Nephron progenitor cell (in vitro differentiated cells): ENCODE data around the gene TFEB.
A peak's percentile ranks its signal among the peaks of the same experiment; 100 is the strongest.

Source experiments
- DNase-seq: peaks from one replicate; pipeline ENCODE4 v3.0.0; 2021
- H3K27ac Mint-ChIP-seq: 2 replicates; pipeline ENCODE4 v1.8.0; 2021; ENCODE audit warnings: mild to moderate bottlenecking, moderate library complexity, mixed read lengths
- H3K27me3 Mint-ChIP-seq: 2 replicates; pipeline ENCODE4 v1.8.0; 2021; ENCODE audit warnings: mild to moderate bottlenecking, low read depth, mixed read lengths; ENCODE audit not compliant: poor library complexity
- H3K36me3 Mint-ChIP-seq: 2 replicates; pipeline ENCODE4 v1.8.0; 2021; ENCODE audit warnings: low read depth, mixed read lengths
- H3K4me1 Mint-ChIP-seq: 2 replicates; pipeline ENCODE4 v1.8.0; 2021; ENCODE audit warnings: mixed read lengths
- H3K4me3 Mint-ChIP-seq: 2 replicates; pipeline ENCODE4 v1.8.0; 2021; ENCODE audit warnings: mild to moderate bottlenecking, moderate library complexity, mixed read lengths
- H3K9me3 Mint-ChIP-seq: 2 replicates; pipeline ENCODE4 v1.8.0; 2021; ENCODE audit warnings: mild to moderate bottlenecking, moderate library complexity, mixed read lengths
- CTCF ChIP-seq: fragments of 200-600 bp; sonication (generic); IDR thresholded peaks from 2 replicates; pipeline ENCODE4 v1.5.0; 2021; ENCODE audit warnings: antibody characterized with exemption

The TFEB gene

DNA sequence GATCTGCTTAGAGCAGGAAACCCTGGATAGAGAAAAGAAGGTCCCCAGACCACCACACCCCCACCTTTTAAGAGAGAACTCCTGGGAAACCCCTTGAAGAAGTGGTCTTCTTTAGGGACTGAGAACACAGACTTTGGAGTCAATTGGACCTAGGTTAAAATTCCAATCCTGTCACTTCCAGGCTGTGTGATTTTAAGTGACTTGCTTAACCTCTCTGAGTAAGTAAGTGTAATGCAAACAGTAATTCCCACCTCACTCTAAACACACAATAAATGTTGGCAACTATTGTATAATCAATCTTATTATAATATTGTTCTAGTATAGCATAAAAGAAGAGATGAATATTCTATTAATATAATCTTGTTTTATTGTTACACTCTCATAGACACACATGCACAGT is 3.3 kb downstream of the TFEB start:
- H3K4me3 Mint-ChIP-seq: peak overlapping the region; percentile 1
- H3K27me3 Mint-ChIP-seq: peaks cover 24% of the 10 kb centered on the region
- no peaks in the 10 kb centered on the region for H3K36me3 Mint-ChIP-seq
- no peaks in the 10 kb centered on the region for H3K9me3 Mint-ChIP-seq
- peaks cover 26% of the 10 kb centered on the region for H3K4me1 Mint-ChIP-seq
- no peak overlapping the region for H3K27ac Mint-ChIP-seq
- no peak for DNase-seq
- no peak for TF ChIP-seq CTCF

- TF ChIP-seq CTCF: no peak
- peaks cover 24% of the 10 kb centered on the region for H3K4me1 Mint-ChIP-seq
Observed at GRCh38 chr6:41731561-41732086, 3.8 kb downstream of the TFEB start.

GRCh38 chr6:41730531-41731436 is 4.6 kb downstream of the TFEB start:
- DNase-seq: no peak
- Mint-ChIP-seq H3K9me3 (no peaks in the 10 kb centered on the region), H3K27ac (no peak overlapping the region)

More at GRCh38 chr6:41731561-41732086, 3.8 kb downstream of the TFEB start:
- no peak for DNase-seq
- peaks cover 24% of the 10 kb centered on the region for H3K27me3 Mint-ChIP-seq
- H3K27ac Mint-ChIP-seq: no peak overlapping the region
- no peaks in the 10 kb centered on the region for H3K36me3 Mint-ChIP-seq
- H3K9me3 Mint-ChIP-seq: no peaks in the 10 kb centered on the region
- no peak overlapping the region for H3K4me3 Mint-ChIP-seq

DNA sequence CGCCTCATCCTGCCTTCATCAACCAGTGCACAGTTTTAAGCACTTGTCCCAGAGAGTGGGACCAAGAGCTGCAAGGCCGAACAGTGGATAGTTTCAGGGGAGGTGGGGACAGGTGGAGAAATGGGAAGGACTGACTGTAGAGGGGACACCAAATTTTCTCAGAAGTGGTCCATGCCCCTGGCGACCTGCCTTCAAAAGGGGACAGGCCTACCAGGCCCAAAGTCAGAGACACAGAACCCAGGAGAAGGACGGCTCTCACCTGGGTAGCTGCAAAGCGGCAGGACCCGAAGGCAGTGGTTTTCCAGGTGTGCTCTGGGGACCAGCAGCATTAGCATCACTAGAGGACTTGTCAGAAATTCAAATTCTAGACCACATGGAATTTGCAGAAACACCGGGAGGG is 5.8 kb downstream of the TFEB start:
- DNase-seq: no peak
- no peak for TF ChIP-seq CTCF
- no peak overlapping the region for H3K27ac Mint-ChIP-seq
- peaks cover 24% of the 10 kb centered on the region for H3K27me3 Mint-ChIP-seq
- no peak overlapping the region for H3K4me3 Mint-ChIP-seq
- H3K36me3 Mint-ChIP-seq: no peaks in the 10 kb centered on the region
- H3K9me3 Mint-ChIP-seq: no peaks in the 10 kb centered on the region
- peaks cover 18% of the 10 kb centered on the region for H3K4me1 Mint-ChIP-seq

More at GRCh38 chr6:41730531-41731436, 4.6 kb downstream of the TFEB start:
- TF ChIP-seq CTCF: no peak
- no peaks in the 10 kb centered on the region for H3K36me3 Mint-ChIP-seq
- H3K4me3 Mint-ChIP-seq: no peak overlapping the region
- peaks cover 24% of the 10 kb centered on the region for H3K27me3 Mint-ChIP-seq
- H3K4me1 Mint-ChIP-seq: peaks cover 16% of the 10 kb centered on the region

DNA sequence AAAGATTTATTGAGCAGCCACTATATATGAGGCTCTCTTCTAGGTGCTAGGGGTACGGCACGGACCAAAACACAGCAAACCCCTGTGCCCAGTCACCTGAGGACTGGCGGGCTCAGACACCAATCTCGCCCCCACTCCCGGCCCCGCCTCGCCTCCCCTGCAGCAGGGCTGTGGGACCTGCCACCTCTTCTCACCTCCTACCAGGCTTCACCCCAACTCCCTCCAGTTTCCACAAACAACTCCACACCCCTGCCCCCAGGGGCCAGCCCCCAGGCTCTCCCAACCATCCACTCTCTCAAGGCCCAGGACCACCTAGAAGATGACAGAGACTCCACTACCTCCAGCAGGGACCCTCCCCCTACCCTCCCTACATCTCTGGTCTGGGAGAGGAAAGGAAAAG is 6.5 kb downstream of the TFEB start:
- H3K9me3 Mint-ChIP-seq: no peaks in the 10 kb centered on the region
- no peak for DNase-seq
- H3K27me3 Mint-ChIP-seq: peaks cover 24% of the 10 kb centered on the region
- no peaks in the 10 kb centered on the region for H3K36me3 Mint-ChIP-seq
- H3K4me3 Mint-ChIP-seq: no peak overlapping the region
- H3K27ac Mint-ChIP-seq: no peak overlapping the region
- TF ChIP-seq CTCF: no peak
- H3K4me1 Mint-ChIP-seq: peaks cover 23% of the 10 kb centered on the region
